H9 (cell line): ENCODE data around the gene NME4. TPM values are rescaled to one million over a fixed set of nuclear protein-coding genes. Genes with fewer than 3 reads are reported as not detected.
A peak's percentile ranks its signal among the peaks of the same experiment; 100 is the strongest.

Source experiments
- DNase-seq: peaks from one replicate; pipeline ENCODE4 v3.0.0-alpha.2; 2017
- H2AFZ ChIP-seq: one replicate; pipeline ENCODE4 v1.6.1; 2013; ENCODE audit warnings: mild to moderate bottlenecking, low read length, control low read depth, moderate library complexity
- H2AK5ac ChIP-seq: 2 replicates; pipeline ENCODE4 v1.6.1; 2013; ENCODE audit warnings: low read length, control low read depth, mixed read lengths; ENCODE audit not compliant: insufficient read length
- H2BK120ac ChIP-seq: one replicate; pipeline ENCODE4 v1.6.1; 2013; ENCODE audit warnings: low read depth, mild to moderate bottlenecking, low read length, control low read depth, inconsistent platforms; ENCODE audit not compliant: poor library complexity, severe bottlenecking
- H2BK12ac ChIP-seq: 2 replicates; pipeline ENCODE4 v1.6.1; 2013; ENCODE audit warnings: low read length, control low read depth, mixed read lengths, low read depth; ENCODE audit not compliant: insufficient read length
- H2BK15ac ChIP-seq: 2 replicates; pipeline ENCODE4 v1.6.1; 2013; ENCODE audit warnings: low read depth, low read length, control low read depth
- H2BK20ac ChIP-seq: one replicate; pipeline ENCODE4 v1.6.1; 2013; ENCODE audit warnings: low read depth, mild to moderate bottlenecking, low read length, control low read depth, inconsistent platforms; ENCODE audit not compliant: poor library complexity, severe bottlenecking
- H2BK5ac ChIP-seq: 2 replicates; pipeline ENCODE4 v1.6.1; 2013; ENCODE audit warnings: low read length, control low read depth, mixed read lengths; ENCODE audit not compliant: insufficient read length
- H3K14ac ChIP-seq: 2 replicates; pipeline ENCODE4 v1.6.1; 2013; ENCODE audit warnings: low read length, control low read depth; ENCODE audit not compliant: insufficient read depth
- H3K18ac ChIP-seq: 2 replicates; pipeline ENCODE4 v1.6.1; 2013; ENCODE audit warnings: low read depth, mild to moderate bottlenecking, mixed read lengths, low read length, control low read depth; ENCODE audit not compliant: insufficient read length
- H3K23ac ChIP-seq: 2 replicates; pipeline ENCODE4 v1.6.1; 2013; ENCODE audit warnings: low read length, control low read depth, mixed read lengths, low read depth; ENCODE audit not compliant: insufficient read length
- H3K23me2 ChIP-seq: 2 replicates; pipeline ENCODE4 v1.6.1; 2013; ENCODE audit warnings: low read depth, mild to moderate bottlenecking, mixed read lengths, low read length, control low read depth; ENCODE audit not compliant: insufficient read length, poor library complexity, severe bottlenecking
- H3K27ac ChIP-seq: 2 replicates; pipeline ENCODE4 v1.5.1; 2013; ENCODE audit warnings: low read length, control low read depth, mixed read lengths, low read depth; ENCODE audit not compliant: insufficient read length
- H3K27me3 ChIP-seq: 2 replicates; pipeline ENCODE4 v1.6.1; 2013; ENCODE audit warnings: low read length, control low read depth, inconsistent platforms; ENCODE audit not compliant: insufficient read depth
- H3K4ac ChIP-seq: 2 replicates; pipeline ENCODE4 v1.6.1; 2013; ENCODE audit warnings: low read depth, mild to moderate bottlenecking, control low read depth, inconsistent platforms, low read length, moderate library complexity
- H3K4me1 ChIP-seq: 2 replicates; pipeline ENCODE4 v1.6.1; 2013; ENCODE audit warnings: low read length, control low read depth, inconsistent platforms; ENCODE audit not compliant: insufficient read depth
- H3K4me2 ChIP-seq: 2 replicates; pipeline ENCODE4 v1.6.1; 2013; ENCODE audit warnings: low read length, control low read depth, mixed read lengths; ENCODE audit not compliant: insufficient read length, insufficient read depth
- H3K56ac ChIP-seq: 2 replicates; pipeline ENCODE4 v1.6.1; 2013; ENCODE audit warnings: low read depth, mild to moderate bottlenecking, mixed read lengths, low read length, control low read depth; ENCODE audit not compliant: insufficient read length
- H3K79me1 ChIP-seq: 2 replicates; pipeline ENCODE4 v1.6.1; 2013; ENCODE audit warnings: low read depth, mild to moderate bottlenecking, moderate library complexity, low read length, control low read depth, inconsistent platforms; ENCODE audit not compliant: insufficient read depth, poor library complexity, severe bottlenecking
- H3K79me2 ChIP-seq: 2 replicates; pipeline ENCODE4 v1.6.1; 2013; ENCODE audit warnings: low read length, control low read depth, inconsistent platforms; ENCODE audit not compliant: insufficient read depth
- H3K9ac ChIP-seq: 2 replicates; pipeline ENCODE4 v1.6.1; 2013; ENCODE audit warnings: low read length, control low read depth, mixed read lengths; ENCODE audit not compliant: insufficient read length; ENCODE audit errors: extremely low read depth
- H3K9me3 ChIP-seq: one replicate; pipeline ENCODE4 v1.6.1; 2013; ENCODE audit warnings: low read depth, low read length, inconsistent platforms; ENCODE audit not compliant: control insufficient read depth
- H3T11ph ChIP-seq: one replicate; pipeline ENCODE4 v1.6.1; 2013; ENCODE audit warnings: mild to moderate bottlenecking, low read length, control low read depth, inconsistent platforms
- H4K20me1 ChIP-seq: one replicate; pipeline ENCODE4 v1.6.1; 2013; ENCODE audit not compliant: control insufficient read depth, insufficient read length, insufficient read depth
- H4K5ac ChIP-seq: 2 replicates; pipeline ENCODE4 v1.6.1; 2013; ENCODE audit warnings: low read depth, mild to moderate bottlenecking, mixed read lengths, low read length, control low read depth; ENCODE audit not compliant: insufficient read length
- H4K8ac ChIP-seq: replicated peaks from 2 replicates; pipeline ENCODE4 v1.6.1; 2013; ENCODE audit warnings: low read length, control low read depth, mixed read lengths, low read depth; ENCODE audit not compliant: insufficient read length
- H4K91ac ChIP-seq: 2 replicates; pipeline ENCODE4 v1.6.1; 2013; ENCODE audit warnings: low read depth, mild to moderate bottlenecking, moderate library complexity, mixed read lengths, low read length, control low read depth; ENCODE audit not compliant: insufficient read length
- H3K27ac Mint-ChIP-seq, 3 experiments: 2 replicates in 2 of 3; 3 replicates in 1 of 3; pipeline ENCODE4 v1.8.0; 2020 to 2021; ENCODE audit warnings: mixed read lengths in 3 of 3, mild to moderate bottlenecking in 1 of 3, moderate library complexity in 1 of 3
- H3K27me3 Mint-ChIP-seq: 2 replicates; pipeline ENCODE4 v1.8.0; 2021; ENCODE audit warnings: low read depth, mild to moderate bottlenecking, moderate library complexity, mixed read lengths
- H3K36me3 Mint-ChIP-seq, 3 experiments: 2 replicates in 2 of 3; 3 replicates in 1 of 3; pipeline ENCODE4 v1.8.0; 2020 to 2021; ENCODE audit warnings: low read depth in 3 of 3, mixed read lengths in 3 of 3; ENCODE audit not compliant: insufficient read depth in 1 of 3
- H3K4me1 Mint-ChIP-seq, 2 experiments: 2 replicates each; pipeline ENCODE4 v1.8.0; 2020; ENCODE audit warnings: mixed read lengths in 2 of 2
- H3K4me3 Mint-ChIP-seq, 2 experiments: 2 replicates in 1 of 2; 3 replicates in 1 of 2; pipeline ENCODE4 v1.8.0; 2020 to 2021; ENCODE audit warnings: mild to moderate bottlenecking in 2 of 2, mixed read lengths in 2 of 2, moderate library complexity in 1 of 2
- H3K9me3 Mint-ChIP-seq, 2 experiments: 2 replicates in 1 of 2; 3 replicates in 1 of 2; pipeline ENCODE4 v1.8.0; 2020; ENCODE audit warnings: mild to moderate bottlenecking in 2 of 2, mixed read lengths in 2 of 2, moderate library complexity in 1 of 2
- WGBS: extraction: QIAGEN DNeasy Blood & Tissue Kit; methylation state at CpG from one replicate; pipeline ENCODE4 v1.1.7; 2013; ENCODE audit warnings: missing lambda C conversion rate, low lambda C conversion rate, mixed read lengths; ENCODE audit not compliant: insufficient read length; ENCODE audit errors: extremely low coverage; 5-methylcytosine and 5-hydroxymethylcytosine counted together
- total RNA-seq: library from RNA; stranded (reverse); gene quantifications from 2 replicates; pipeline ENCODE4 v1.2.1, GENCODE V29; 2021
- TF ChIP-seq, protein P1 (sequence below): fragments of 200-600 bp; sonication (generic); conservative IDR thresholded peaks from 3 replicates; pipeline ENCODE4 v1.8.0; 2021; ENCODE audit warnings: antibody characterized with exemption, mild to moderate bottlenecking

Gene NME4
- total RNA-seq, 1 experiment from 2014 or later = 320 TPM

DNA sequence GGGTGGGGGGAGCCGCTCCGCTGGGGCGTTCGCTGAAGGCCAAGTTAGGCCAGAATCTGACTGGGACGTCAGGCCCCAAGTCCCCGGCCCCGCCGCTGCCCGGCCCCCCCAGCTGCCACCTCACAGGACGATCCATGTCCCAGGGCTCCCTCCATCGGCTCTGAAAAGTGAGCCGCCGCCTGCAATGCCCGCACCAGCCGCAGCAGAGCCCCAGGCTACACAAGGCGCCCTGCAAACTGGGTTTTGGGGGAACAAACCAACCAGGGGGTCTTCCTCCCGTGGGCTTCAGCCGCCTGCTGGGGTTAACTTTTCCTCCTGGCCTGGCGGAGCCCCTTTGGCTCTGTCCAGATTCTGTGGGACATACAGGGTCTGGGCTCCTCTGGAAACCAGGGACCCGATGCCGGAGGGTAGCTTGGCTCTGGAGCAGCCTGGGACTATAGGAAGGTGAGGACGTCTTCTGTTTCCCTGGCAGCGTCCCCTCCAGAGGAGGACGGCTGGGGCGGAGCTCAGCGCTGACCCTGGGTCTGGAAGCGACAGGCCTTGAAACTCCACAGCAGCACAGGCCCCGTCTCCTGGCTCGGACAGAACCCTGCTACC is 835 bp downstream of the NME4 start:
- Histone ChIP-seq H2BK12ac (no peak overlapping the region), H3K27me3 (no peaks in the 10 kb centered on the region), H3K23ac (no peak overlapping the region), H3K4ac (no peak overlapping the region), H3K14ac (no peak overlapping the region; the same call in 1 of the 2 replicates), H3K56ac (no peak overlapping the region), H3K23me2 (no peaks in the 10 kb centered on the region), H4K8ac (no peak overlapping the region), H3K4me2 (peak overlapping the region; percentile 6), H4K20me1 (peaks cover 2% of the 10 kb centered on the region), H3K79me1 (no peaks in the 10 kb centered on the region), H2BK5ac (no peak overlapping the region), H4K5ac (no peak overlapping the region), H2BK20ac (no peak overlapping the region), H3K27ac (no peak overlapping the region), H3K18ac (no peak overlapping the region), H2AK5ac (no peak overlapping the region), H3K79me2 (no peaks in the 10 kb centered on the region), H3K4me1 (peaks cover 2% of the 10 kb centered on the region; the same call in 1 of the 2 replicates), H4K91ac (no peak overlapping the region), H3T11ph (no peak overlapping the region), H2BK120ac (no peak overlapping the region), H3K9ac (no peak overlapping the region), H2AFZ (no peak overlapping the region), H3K9me3 (no peaks in the 10 kb centered on the region), H2BK15ac (no peak overlapping the region)
- Mint-ChIP-seq H3K36me3 (peaks cover 15 to 25% (median 25%) of the 10 kb centered on the region in 3 experiments), H3K4me1 (peaks cover 22 to 24% of the 10 kb centered on the region in 2 experiments), H3K9me3 (peaks cover 2% of the 10 kb centered on the region in 2 experiments; a peak in 4 of 5 replicates), H3K27me3 (no peaks in the 10 kb centered on the region), H3K27ac (peak overlapping the region in 2 of 3 experiments; percentile 91 to 94; a peak in 4 of 7 replicates), H3K4me3 (peak overlapping the region; percentile 51 to 71)
- TF ChIP-seq, protein P1, sequence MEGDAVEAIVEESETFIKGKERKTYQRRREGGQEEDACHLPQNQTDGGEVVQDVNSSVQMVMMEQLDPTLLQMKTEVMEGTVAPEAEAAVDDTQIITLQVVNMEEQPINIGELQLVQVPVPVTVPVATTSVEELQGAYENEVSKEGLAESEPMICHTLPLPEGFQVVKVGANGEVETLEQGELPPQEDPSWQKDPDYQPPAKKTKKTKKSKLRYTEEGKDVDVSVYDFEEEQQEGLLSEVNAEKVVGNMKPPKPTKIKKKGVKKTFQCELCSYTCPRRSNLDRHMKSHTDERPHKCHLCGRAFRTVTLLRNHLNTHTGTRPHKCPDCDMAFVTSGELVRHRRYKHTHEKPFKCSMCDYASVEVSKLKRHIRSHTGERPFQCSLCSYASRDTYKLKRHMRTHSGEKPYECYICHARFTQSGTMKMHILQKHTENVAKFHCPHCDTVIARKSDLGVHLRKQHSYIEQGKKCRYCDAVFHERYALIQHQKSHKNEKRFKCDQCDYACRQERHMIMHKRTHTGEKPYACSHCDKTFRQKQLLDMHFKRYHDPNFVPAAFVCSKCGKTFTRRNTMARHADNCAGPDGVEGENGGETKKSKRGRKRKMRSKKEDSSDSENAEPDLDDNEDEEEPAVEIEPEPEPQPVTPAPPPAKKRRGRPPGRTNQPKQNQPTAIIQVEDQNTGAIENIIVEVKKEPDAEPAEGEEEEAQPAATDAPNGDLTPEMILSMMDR = peak; percentile 35; the same call in 2 of the 3 replicates
- no CpG with 5 or more reads among the region's 29 CpGs for WGBS
- peak; percentile 92 for DNase-seq
